GM03348 (cell line): ENCODE results near the gene RDH16.

Experiments used
- DNase-seq: peaks from one replicate; pipeline ENCODE4 v3.0.0; 2012; ENCODE audit warnings: low spot score

RDH16 gene

DNA sequence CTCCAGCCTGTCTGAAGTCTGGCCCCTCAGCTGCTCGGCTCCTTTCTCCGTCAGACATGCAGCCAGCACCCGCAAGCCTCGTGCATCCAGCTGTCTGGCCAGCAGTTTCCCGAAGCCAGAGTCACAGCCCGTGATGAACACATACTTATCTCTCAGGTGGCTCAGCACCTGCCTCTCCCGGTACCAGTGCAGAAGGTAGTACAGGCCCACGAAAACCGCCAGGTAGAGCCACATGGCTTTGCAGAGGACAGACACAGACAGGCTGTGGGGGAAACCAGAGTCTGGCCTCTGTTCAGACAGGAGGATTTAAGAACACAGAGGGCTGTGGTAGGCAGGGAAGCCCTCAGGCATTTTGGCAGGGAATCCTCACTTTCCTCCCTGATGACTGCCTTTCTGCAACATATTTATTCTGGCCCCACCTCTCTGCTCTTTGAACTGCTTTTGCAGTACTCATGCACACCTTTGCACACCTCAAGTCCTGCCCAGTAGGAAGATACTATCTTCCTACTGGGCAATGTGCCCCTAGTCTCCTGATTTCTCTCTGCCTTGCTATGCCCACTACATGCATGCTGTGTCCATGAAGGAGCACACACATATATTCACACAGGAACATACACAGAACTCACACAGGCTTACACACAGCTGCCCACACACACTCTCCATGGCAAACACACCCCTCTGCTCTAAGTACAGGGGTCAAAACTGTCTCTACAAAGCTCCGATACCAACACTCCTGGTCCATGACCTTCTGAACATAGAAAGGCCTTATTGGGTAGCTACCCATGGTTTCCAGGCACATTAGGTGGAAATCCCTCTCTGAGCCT is at the start of gene RDH16:
RDH16 (minus strand) TSS at position 380 of the 824 bp plus-strand sequence; CDS start at position 234, 146 bp downstream.
- no peak for DNase-seq

DNA sequence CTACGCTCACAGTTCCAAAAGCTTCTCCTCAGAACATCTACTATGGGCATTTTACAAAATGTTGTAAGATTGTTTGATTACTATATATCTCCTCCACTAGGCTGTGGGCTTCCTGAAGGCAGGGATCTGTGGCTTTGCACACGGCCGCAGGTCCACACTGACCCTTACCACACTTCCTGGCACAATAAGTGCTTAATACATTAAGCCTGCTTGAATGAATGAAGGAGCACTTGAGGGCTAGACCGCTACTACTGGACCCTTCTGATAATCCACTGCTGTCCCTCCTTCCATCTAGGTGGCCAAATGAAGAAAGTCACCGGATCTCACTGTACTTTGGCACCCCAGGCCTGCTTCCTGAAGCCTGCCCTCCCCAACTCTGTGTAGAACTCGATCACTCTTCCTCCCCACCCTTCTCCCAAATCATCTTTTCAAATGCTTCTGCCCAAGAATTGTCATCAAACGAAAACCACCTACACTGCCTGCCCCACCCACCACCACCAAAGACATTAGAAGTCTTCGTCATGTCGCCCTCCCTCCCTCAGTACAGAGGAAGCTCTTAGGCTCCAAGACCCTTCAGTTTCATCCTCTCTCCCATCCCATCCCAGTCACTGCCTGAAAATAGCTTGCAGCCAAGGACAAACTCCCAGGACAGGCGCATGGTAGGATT is 49.5 kb upstream of the RDH16 start:
- no peak for DNase-seq

- peak; percentile 98 for DNase-seq
Observed at GRCh38 chr12:57005980-57006808, 48.8 kb upstream of the RDH16 start, which contains the start of gene ZBTB39. Gene ZBTB39, minus strand, starts transcription at chr12:57006546. Its CDS starts 1,629 bp downstream, at chr12:57004917.

DNA sequence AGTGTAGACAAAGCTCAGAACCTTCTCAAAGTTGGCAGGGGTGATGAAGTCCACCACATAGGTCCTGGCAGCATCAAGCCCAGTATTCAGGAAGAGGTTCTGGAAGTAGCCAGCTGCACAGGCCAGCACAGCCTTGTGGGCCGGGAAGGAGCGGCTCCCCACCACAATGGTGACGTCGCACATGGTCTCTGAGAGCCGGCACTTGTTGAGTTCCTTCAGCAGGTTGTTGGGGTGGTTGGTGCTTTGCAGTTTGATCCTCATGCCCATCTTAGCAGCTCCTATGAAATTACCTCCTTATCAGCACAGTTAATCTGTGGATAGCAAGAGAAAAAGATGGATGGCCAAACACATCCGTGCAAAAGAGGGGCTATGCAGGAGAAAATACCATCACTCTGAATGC is 47.2 kb upstream of the RDH16 start:
- DNase-seq = no peak

- no peak for DNase-seq
Observed at GRCh38 chr12:57003395-57003794, 46.0 kb upstream of the RDH16 start.

DNA sequence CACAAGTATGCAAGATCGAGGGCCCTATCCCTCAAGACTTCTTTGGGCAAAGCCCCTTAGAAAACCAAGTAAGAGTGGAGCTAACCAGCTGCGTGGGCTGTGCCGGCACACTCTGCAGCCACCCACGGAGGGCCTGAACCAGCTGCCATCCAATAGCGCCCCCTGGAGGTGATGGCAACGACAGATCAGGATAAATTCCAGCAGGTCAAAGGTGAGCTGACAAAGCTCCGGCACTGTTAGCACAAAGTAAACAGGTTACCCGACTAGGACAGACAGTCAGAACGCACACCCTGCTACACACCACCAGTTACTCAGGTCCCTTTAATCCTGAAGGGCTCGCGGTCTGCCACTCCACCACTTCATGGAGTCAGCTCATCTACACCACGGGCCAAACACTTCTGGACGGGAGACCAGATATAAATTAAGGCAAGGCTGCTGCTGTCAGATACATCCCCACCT is 44.1 kb upstream of the RDH16 start:
- DNase-seq = peak; percentile 75

DNA sequence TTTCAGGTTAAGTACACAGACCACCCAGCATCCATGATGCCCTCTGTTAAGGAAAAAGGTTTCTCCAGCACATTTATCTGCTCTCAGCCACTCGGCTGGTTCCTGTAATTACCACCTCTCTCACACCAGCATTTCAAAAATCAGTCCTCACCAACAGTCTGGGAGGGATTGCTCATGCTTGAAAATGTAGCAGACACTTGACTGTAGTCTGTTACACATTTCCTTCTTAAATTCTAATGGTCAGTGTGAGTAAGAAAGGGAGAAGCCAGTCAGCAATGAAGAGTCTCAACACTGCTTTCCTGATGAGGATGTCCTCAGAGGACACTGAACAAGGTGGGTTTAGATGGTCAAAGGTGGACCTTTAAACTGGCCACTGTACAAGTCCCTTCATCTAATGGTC is 43.0 kb upstream of the RDH16 start:
- DNase-seq = no peak

DNA sequence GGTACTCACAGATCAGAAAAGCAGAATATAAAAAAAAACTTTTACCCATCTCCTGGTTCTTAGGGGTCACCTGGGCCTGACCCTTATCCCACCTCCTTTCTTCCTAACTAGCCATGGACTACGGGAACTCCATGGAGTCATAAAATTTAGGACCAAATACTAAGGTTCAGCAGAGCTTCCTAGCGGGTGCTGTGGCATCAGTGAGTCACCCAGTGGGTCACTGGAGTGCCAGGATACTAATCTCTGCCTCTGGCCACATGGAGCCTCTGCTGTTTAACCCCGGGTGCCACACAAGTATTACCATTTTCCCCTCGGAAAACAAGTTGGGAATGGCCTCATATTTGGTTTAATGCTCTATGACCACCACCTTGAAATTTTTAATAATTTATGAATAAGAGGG is 42.0 kb upstream of the RDH16 start:
- DNase-seq = no peak

DNA sequence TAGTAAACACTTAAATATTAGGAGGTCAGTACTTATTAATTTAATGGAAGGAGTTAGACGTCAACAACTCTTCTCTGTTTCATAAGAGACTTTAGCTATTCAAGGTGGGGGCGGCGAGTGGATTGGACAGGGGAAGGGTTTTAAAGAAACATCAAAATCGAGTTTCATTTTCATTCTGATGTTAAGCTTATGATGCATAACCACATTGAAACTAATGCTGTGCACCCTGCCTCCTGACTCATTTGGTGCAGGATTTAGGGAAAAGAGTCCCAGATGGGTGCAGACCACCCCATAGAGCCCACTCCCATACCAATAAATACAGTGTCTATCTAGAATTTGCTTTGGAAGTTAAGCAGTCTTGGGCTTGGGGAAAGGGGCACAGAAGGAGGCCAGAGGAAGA is 41.6 kb upstream of the RDH16 start:
- no peak for DNase-seq

- DNase-seq = no peak
Observed at GRCh38 chr12:56998316-56998715, 40.9 kb upstream of the RDH16 start.

GRCh38 chr12:56996793-56997545 is 39.6 kb upstream of the RDH16 start:
- no peak for DNase-seq

GRCh38 chr12:56995930-56996496 is 38.6 kb upstream of the RDH16 start:
- DNase-seq = no peak

DNA sequence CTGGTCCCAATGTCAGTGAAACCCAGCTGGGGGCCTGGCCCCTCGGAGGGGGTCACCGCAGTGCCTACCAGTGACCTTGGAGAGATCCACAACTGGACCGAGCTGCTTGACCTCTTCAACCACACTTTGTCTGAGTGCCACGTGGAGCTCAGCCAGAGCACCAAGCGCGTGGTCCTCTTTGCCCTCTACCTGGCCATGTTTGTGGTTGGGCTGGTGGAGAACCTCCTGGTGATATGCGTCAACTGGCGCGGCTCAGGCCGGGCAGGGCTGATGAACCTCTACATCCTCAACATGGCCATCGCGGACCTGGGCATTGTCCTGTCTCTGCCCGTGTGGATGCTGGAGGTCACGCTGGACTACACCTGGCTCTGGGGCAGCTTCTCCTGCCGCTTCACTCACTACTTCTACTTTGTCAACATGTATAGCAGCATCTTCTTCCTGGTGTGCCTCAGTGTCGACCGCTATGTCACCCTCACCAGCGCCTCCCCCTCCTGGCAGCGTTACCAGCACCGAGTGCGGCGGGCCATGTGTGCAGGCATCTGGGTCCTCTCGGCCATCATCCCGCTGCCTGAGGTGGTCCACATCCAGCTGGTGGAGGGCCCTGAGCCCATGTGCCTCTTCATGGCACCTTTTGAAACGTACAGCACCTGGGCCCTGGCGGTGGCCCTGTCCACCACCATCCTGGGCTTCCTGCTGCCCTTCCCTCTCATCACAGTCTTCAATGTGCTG is 38.0 kb upstream of the RDH16 start:
- no peak for DNase-seq

GRCh38 chr12:56994231-56994746 is 36.9 kb upstream of the RDH16 start:
- DNase-seq = no peak

DNA sequence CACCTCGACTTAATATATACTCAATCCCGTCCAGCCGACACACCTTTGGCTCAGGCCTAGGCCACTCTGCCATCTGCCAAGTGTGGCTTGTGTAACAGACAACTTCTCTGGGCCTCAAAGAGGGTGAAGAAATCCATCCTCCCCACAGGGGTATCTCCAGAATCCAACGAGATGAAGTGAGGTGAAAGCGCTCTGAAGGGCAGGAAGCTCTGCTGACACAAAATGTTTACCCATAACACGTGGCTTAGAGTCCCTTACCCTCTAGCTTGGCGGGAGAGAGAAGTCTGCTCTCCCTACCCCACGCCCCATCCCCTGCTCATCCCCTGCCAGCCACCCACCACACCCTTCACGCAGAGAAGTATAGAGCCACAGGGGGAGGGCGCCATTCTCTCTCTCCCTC is 35.9 kb upstream of the RDH16 start:
- DNase-seq = no peak

DNA sequence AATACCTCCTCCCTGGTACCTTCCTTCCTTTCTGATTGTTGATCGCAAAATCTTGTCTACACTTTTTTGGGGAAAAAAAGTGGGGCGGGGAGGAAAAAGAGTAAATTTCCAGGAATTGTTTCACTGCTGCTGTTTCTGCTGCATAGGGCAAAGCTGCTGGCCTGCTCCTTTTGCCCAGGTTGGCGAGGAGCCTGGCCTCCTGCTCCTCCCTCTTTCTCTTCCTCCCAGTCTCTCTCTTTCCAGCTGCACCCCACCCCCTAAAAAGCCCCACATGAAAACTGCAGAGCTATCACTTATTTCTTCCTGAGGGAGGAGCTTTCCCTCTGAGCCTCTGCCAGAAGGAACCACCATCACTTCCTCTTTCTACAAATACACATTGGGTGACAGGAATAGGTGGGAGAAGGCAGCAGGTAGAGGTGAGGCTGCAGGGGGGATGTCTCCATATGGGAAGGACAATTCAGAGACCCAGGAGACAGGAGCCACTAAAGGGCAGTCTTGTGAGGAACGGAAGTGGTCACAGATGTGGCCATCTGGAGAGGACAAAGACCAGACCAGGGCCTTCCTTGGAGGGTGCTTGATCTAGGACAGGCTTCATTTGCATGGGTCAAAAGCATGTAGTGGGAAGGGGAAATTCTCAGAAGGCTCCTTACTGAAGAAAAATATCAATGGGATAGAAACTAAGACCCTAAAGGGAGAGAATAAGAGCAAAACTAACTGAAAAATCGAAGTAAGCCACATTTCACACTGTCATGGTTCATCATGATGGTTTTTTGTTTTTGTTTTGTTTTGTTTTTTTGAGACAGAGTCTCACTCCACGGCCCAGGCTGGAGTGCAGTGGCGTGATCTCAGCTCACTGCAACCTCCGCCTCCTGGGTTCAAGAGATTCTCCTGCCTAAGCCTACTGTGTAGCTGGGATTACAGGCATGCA is 34.2 kb upstream of the RDH16 start:
- DNase-seq = no peak

- no peak for DNase-seq
Observed at GRCh38 chr12:56990648-56991318, 33.4 kb upstream of the RDH16 start.

DNA sequence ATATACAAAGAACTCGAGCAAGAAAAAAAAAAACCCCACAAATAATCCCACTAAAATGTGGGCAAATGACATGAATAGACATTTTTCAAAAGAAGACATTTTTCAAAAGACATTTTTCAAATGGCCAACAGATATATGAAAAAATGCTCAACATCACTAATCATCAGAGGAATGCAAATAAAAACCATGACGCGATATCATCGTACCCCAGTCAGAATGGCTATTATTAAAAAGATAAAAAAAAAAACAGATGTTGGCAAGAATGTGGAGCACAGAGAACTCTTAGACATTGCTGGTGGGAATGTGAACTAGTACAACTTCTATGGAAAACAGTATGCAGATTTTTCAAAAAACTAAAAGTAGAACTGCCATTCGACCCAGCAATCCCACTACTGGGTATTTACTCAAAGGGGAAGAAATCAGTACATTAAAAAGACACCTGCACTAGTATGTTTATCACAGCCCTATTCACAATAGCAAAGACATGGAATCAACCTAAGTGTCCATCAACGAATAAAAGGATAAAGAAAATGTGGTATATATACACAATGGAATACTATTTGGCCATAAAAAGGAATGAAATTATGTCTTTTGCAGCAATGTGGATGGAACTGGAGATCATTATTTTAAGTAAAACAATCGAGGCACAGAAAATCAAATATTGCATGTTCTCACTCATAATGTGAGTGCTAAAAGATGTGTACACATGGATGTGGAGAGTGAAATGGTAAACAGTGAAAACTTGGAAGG is 32.6 kb upstream of the RDH16 start:
- no peak for DNase-seq
